NCI-H146 (cell line): ENCODE results near the gene ADAM23.
A peak's percentile ranks its signal among the peaks of the same experiment; 100 is the strongest.
"Not testable (repeated sequence)": the region's sequence is repeated elsewhere in the genome, so short reads cannot be mapped to it uniquely, and the experiment has no call there.

Experiments
- DNase-seq: peaks from one replicate; lab custom pipeline; 2025; lab: John Stamatoyannopoulos, UW

ADAM23 gene

GRCh38 chr2:206442833-206443734 lies at the start of gene ADAM23:
TSS of gene ADAM23 (plus strand) at chr2:206443532. CDS start at chr2:206443867, 335 bp downstream.
- DNase-seq, result peak; percentile 55

- no peak for DNase-seq
Measured at GRCh38 chr2:206396211-206396610, 47.1 kb upstream of the ADAM23 start.

DNA sequence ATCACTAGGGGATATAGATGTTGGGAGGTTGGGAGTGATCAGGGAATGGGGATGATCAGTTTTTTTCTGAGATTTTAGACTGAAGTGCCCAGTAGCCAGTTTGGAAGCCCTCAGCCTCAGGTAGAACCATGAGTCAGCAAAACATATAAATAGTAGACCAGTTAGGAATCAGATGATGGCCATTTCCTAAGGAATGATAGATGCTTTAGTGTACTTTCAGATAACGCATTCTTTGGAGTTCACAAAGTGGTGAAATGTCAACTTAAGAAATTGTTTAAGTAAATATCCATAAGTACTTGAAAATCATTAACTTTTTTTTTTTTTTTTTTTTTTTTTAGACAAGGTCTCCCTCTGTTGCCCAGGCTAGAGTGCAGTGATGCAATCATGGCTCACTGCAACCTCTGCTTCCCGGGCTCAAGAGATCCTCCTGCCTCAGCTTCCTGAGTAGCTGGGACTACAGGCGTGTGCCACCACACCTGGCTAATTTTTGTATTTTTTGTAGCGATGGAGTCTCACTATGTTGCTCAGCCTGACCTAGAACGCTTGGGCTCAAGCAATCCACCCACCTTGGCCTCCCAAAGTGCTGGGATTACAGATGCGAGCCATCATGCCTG lies 40.3 kb upstream of the ADAM23 start:
- DNase-seq, result not testable (repeated sequence)

GRCh38 chr2:206408323-206409320 lies 34.7 kb upstream of the ADAM23 start:
- no peak for DNase-seq

DNA sequence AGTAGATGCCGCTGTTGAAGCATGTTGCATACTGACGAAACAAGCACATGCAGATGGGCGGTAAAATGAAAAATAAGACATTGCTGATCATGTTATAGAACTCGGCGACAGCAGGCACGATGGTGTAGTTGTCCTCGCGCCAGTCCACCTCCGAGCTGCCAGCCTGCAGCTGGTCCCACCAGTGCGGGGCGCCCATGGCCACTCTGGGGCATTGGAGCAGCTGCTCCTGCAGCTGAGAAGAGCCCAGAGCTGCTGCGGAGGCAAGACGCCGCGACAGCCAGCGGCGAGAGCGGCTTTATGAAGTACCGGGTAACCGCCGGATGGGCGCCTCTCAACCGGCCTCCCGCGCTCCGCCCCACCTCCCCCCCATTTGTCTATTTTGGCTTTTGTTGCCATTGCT lies 32.6 kb upstream of the ADAM23 start:
- no peak for DNase-seq

GRCh38 chr2:206415618-206416243 lies 27.6 kb upstream of the ADAM23 start:
- DNase-seq, result no peak

DNA sequence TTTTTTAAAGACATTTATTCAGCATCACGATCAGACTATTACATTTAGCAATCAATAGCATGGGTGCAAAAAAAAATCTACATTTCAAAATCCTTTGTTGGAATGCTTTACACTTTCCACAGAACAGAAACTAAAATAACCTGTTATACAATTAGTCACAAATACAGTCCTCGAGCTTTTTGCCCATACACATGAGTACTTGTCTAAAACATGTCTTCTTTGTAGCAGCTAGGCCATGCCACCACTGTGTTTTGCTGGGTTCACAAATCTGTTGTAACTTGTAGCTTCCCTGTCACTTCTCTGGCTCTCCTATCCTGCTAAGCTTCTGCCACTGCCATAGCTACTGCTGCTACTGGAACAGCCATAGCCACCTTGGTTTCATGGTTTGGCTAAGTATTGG lies 24.4 kb upstream of the ADAM23 start:
- DNase-seq, result no peak

- no peak for DNase-seq
Measured at GRCh38 chr2:206420721-206421120, 22.6 kb upstream of the ADAM23 start.

DNA sequence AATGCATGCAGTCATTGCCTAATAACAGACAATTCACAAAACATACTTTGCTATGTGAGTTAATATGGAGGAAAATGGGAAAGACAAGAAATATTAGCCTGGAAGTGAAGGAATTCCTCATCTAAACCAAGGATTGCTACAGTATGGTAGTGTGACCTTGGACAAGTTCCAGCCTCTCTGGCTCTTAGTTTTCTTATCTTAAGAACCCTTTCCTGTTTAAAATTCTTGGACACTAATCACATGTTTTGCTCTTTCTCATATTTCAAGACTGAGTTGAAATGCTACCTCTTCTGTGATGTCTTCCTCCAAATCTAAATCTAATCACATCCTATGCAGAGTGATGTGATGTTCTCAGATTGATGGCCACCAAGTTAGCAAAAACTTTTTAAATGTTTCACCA lies 20.8 kb upstream of the ADAM23 start:
- DNase-seq, result no peak

DNA sequence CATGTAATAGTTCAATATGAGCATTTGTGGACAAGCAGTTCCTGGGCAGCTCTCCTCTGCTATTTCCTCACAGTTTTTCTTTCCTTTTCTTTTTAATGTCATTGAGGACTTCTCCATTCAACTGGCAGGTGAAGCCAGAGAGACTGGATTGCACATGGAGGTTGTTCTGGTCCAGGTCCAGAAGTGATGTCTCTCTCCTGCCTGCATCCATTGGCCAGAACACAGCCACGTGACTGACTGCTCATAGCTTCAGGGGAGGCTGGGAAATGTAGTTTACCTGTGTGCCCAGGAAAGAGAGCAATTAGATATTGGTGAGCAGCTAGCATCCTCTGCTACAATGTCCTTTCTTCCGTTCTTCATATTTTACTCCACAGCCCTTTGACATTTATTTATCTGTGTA lies 20.2 kb upstream of the ADAM23 start:
- no peak for DNase-seq

DNA sequence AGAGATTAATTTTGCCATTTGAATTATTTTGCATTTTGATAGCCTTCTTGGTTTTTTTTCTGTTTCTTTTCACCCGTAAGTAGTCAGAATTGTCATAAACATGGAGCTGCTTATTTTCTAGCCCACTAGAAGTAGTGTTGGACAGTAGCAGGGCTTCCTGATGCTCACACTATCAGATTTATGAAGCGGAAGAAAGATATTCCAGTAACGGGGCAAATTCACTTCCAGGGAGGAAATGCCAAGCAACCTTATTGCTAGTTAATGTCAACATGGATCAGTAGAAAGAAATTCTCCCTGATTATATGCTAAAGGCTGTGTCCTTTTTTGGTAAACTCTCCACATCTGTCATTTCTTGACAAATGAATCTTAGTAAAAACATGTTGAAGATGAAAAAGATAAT lies 19.2 kb upstream of the ADAM23 start:
- no peak for DNase-seq

DNA sequence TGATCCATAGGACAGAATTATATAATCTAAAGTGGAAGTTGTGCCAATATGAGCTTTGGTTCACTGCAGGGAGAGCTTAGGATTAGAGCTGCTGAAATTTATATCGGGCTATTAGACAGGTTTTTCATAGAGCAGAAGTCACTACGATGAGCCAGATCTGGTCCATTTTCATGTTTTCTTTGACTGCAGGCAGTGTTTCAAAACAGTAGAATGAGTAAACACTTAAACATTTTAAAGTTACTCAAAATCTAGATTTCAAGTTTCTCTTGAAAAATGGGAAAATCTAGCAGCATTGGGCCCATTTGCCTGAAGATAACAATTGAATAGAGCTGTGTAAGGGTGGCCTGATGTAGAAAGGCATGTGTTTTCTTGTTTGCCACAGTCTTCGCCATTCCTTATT lies 14.5 kb upstream of the ADAM23 start:
- no peak for DNase-seq

DNA sequence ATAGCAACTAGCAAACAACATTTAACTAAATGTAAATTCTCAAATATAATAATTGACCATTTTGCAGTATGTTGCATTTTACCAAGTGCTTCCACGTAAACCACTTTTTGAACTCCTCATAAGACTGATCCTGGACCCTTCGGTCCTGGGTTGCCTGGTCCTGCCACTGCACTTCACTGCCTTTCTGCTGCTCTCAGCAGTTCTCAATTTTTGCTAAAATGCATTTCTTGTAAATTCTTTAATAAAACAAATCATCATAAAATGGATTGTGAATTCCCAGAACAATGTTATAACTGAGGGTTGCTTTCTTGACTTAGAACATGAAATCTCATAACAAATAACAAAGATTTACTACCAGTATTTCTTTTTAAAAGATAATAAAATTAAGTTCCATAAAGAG lies 12.9 kb upstream of the ADAM23 start:
- no peak for DNase-seq

DNA sequence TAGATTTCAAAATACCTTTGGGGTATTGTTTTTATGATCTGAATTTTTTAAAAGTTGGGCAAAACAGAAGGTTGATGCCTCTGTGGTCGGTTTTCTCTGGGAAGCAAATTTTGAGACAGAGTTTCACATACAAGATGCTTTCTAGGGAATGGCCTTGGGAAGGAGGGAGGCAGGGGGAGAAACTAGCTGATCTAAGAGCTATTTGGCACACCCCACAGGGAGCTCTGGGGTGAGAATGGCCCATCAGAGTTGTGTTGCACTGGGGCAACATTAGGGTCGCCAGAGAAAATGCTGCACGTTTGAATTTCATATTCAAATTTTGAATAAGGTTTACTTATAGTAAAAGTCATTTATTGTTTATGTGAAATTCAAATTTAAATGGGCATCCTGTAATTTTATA lies 11.9 kb upstream of the ADAM23 start:
- DNase-seq, result no peak

DNA sequence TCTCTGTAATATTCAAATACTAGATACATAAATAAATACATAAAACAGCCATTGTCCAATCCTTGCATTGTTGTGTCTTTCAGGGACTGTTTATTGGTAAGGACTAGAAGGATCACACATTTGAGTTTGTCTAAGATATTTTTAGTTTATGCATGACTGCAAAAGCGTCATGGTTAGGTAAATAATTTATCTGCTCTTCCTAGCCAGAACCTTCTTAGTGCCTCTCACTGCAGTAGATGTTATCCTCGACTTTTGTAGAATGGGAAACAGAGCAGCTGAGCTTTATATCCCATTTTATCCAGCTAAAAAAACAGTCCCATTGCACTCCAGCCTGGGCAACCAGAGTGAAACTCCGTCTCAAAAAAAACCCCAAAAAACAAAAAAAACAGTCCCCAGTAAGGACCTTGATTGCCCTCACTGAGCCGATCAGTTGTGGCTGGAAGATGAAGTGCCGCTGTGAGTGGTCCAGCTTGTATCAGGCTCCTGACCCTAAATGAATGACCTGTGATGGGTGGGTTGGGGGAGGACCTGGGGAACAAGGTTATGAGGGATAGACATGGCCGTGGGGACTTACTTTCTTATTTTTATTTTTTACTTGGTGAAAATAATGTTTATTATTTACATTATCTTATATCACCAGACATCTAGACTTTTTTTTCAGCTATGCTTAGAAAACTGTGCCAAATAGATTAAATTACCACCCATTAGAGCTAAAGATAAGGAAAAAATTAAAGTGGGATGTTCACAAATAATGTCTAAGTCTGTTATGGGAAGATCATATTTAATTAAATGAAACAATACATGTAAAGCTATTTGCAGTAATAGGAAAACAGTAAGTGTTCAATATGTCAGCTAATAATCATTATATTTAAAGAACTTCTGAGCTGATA lies 10.9 kb upstream of the ADAM23 start:
- no peak for DNase-seq

DNA sequence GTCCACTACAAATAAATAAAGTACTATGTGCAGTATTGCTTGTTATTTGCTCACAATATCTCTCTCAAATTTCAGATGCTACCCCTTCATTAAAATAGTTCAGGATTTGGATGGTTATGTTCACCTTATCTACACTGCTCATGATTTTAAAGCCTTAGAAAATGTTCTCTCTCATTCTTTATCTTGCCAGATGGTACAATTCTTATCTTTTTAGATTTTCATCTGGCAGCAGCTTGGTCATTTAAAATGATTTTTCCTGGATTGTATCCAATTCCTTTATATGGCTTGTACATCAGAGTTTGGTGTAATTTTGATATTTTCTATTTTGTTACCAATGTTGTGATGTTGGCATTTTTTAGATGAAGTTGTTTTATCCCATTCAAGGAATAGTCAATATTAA lies 10.1 kb upstream of the ADAM23 start:
- no peak for DNase-seq

DNA sequence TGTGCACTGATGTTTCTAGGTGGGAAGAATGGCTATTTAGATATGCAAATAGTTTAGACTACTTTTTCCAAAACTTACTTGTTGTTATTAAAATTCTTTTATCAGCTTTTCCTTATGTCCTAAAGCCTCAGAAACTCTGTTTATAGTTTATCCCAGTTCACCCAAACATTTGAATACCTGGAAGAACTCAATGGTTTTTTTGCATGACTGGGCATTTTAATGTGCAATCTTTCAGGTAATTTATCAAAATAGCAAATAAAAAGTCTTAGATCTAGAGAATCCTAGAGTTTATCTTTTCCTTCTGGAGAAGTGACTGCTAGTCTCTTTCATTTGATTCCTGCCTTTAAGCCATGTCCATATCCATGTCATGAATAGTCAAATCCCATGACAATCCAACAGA lies 9.6 kb upstream of the ADAM23 start:
- no peak for DNase-seq

- no peak for DNase-seq
Measured at GRCh38 chr2:206435742-206436141, 7.6 kb upstream of the ADAM23 start.

- no peak for DNase-seq
Measured at GRCh38 chr2:206438196-206438724, 5.1 kb upstream of the ADAM23 start.

DNA sequence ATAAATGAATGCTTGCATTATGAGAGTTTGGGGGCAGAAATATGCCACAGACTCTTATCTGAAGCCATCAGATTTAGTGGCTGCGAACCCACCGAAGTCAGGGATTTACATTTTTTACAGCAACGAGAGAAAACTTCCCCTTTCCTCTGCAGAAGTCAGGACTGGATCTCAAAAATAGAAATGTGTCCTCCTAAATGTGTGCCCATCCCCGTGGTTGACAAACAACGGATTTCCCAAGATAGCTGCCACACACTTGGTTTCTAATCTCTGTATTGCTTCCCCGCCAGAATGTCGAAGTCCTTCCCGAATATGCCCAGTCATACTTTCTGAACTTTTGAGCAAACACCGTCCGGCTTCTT lies 879 bp upstream of the ADAM23 start:
- no peak for DNase-seq
